Measurements from ENCODE around the gene TEAD1. TPM values are rescaled to one million over a fixed set of nuclear protein-coding genes. Genes with fewer than 3 reads are reported as not detected.

TEAD1 gene
- total RNA-seq, 1 donor from 2014 or later = 88.1 TPM

DNA sequence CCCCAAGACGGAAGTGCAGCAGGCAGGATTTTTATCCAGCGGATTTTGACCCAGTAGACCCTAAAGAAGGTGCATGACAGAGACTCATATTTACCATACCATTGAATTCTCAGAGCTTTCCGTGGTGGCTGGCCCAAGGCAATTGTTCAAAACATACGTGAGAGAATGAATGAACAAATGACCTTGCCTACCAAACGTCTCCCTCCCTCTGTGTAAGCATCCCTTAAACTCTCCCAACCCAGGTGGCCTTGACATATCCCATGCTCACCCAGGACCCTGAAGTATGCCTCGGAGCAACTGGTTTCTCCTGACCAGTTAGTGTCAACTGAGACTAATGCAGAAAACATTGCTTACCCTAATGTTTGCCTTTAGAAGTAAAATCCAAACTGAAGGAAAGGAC is 154.9 kb downstream of the TEAD1 start:
- DNase-seq (ENCODE audit: low read depth) = no peak
- Histone ChIP-seq H3K27me3 (ENCODE audit: control insufficient read depth, insufficient read depth, low read length) (no peaks in the 10 kb centered on the region), H3K4me3 (ENCODE audit: low read depth, low read length) (no peak overlapping the region), H3K36me3 (ENCODE audit: control insufficient read depth, insufficient read depth, low read length) (no peaks in the 10 kb centered on the region)
- TF ChIP-seq CTCF (IDR thresholded peaks at IDR 0.05; ENCODE audit: insufficient read depth, low read length, poor library complexity, severe bottlenecking) = no peak

GRCh38 chr11:12829540-12830314 is 155.5 kb downstream of the TEAD1 start:
- H3K36me3 ChIP-seq (ENCODE audit: control insufficient read depth, insufficient read depth, low read length) = no peaks in the 10 kb centered on the region
- no peak for TF ChIP-seq CTCF (IDR thresholded peaks at IDR 0.05; ENCODE audit: insufficient read depth, low read length, poor library complexity, severe bottlenecking)
- H3K27me3 ChIP-seq (ENCODE audit: control insufficient read depth, insufficient read depth, low read length) = no peaks in the 10 kb centered on the region
- DNase-seq (ENCODE audit: low read depth) = no peak
- no peak overlapping the region for H3K4me3 ChIP-seq (ENCODE audit: low read depth, low read length)

GRCh38 chr11:12831471-12832202 is 157.4 kb downstream of the TEAD1 start:
- DNase-seq (ENCODE audit: low read depth) = no peak
- Histone ChIP-seq H3K27me3 (ENCODE audit: control insufficient read depth, insufficient read depth, low read length) (no peaks in the 10 kb centered on the region), H3K36me3 (ENCODE audit: control insufficient read depth, insufficient read depth, low read length) (no peaks in the 10 kb centered on the region), H3K4me3 (ENCODE audit: low read depth, low read length) (no peak overlapping the region)
- TF ChIP-seq CTCF (IDR thresholded peaks at IDR 0.05; ENCODE audit: insufficient read depth, low read length, poor library complexity, severe bottlenecking) = no peak

DNA sequence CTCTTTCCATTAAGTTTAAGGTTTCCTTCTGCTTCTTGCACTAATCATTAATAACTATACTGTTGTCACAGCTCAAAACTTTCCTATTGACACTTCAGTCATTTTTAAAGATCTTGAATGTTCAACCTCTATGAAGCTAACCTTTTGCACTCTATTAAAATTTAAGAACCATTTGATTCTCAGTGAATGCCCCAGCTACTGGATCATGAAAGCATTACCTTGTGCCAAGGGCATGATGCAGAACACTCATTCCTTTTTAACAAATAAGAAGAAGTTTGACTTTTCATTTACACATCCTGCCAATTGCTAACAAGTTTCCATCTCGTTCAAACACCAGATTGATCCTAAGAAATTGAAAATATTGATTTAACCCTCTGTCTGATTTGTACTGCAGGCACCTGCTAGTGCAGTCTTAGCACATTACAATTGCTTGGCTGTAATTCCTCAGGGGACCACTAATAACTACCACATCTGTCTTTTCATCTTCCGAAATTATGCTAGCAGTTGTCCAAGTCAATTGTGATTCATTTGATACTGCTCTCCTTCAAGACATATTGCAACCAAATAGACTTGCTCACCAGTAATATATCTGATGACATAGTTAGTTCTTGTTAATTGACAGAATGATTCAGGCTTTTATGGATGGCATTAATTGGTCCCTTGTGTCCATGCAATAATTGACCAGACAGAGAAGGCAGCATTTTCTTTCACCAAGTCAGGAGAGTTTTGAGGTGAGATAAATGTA is 158.4 kb downstream of the TEAD1 start:
- DNase-seq (ENCODE audit: low read depth) = no peak
- no peak for TF ChIP-seq CTCF (IDR thresholded peaks at IDR 0.05; ENCODE audit: insufficient read depth, low read length, poor library complexity, severe bottlenecking)
- Histone ChIP-seq H3K4me3 (ENCODE audit: low read depth, low read length) (no peak overlapping the region), H3K36me3 (ENCODE audit: control insufficient read depth, insufficient read depth, low read length) (no peaks in the 10 kb centered on the region), H3K27me3 (ENCODE audit: control insufficient read depth, insufficient read depth, low read length) (no peaks in the 10 kb centered on the region)

GRCh38 chr11:12834166-12834565 is 159.9 kb downstream of the TEAD1 start:
- H3K27me3 ChIP-seq (ENCODE audit: control insufficient read depth, insufficient read depth, low read length) = no peaks in the 10 kb centered on the region
- no peak for DNase-seq (ENCODE audit: low read depth)
- no peak for TF ChIP-seq CTCF (IDR thresholded peaks at IDR 0.05; ENCODE audit: insufficient read depth, low read length, poor library complexity, severe bottlenecking)
- H3K36me3 ChIP-seq (ENCODE audit: control insufficient read depth, insufficient read depth, low read length) = no peaks in the 10 kb centered on the region
- no peak overlapping the region for H3K4me3 ChIP-seq (ENCODE audit: low read depth, low read length)
